HG02943 (cell line): ENCODE measurements around the gene MTSS2.
"Not testable (repeated sequence)": the region's sequence is repeated elsewhere in the genome, so short reads cannot be mapped to it uniquely, and the experiment has no call there.

Experiments
- ATAC-seq: cut with Tn5 transposase; IDR thresholded peaks from one replicate; pipeline ENCODE4 v1.9.1; 2021; ENCODE audit warnings: mild to moderate bottlenecking, low read depth, moderate library complexity; ENCODE audit not compliant: unreplicated experiment

Gene MTSS2

GRCh38 chr16:70676675-70677498 lies 9.0 kb downstream of the MTSS2 start:
- ATAC-seq: no peak

- ATAC-seq: no peak
Measured at GRCh38 chr16:70675851-70676513, 9.9 kb downstream of the MTSS2 start.

GRCh38 chr16:70674221-70675014 lies 11.4 kb downstream of the MTSS2 start:
- no peak for ATAC-seq

GRCh38 chr16:70670938-70671337 lies 14.9 kb downstream of the MTSS2 start:
- not testable (repeated sequence) for ATAC-seq

- ATAC-seq: no peak
Measured at GRCh38 chr16:70670175-70670574, 15.7 kb downstream of the MTSS2 start.

GRCh38 chr16:70665806-70666735 lies 19.8 kb downstream of the MTSS2 start:
- ATAC-seq: no peak

GRCh38 chr16:70665113-70665694 lies 20.6 kb downstream of the MTSS2 start:
- ATAC-seq: no peak

GRCh38 chr16:70664325-70665112 lies 21.3 kb downstream of the MTSS2 start:
- ATAC-seq: no peak

GRCh38 chr16:70663524-70664324 lies 22.1 kb downstream of the MTSS2 start:
- no peak for ATAC-seq

GRCh38 chr16:70662991-70663523 lies 22.8 kb downstream of the MTSS2 start:
- no peak for ATAC-seq

GRCh38 chr16:70661918-70662641 lies 23.8 kb downstream of the MTSS2 start:
- no peak for ATAC-seq

- ATAC-seq: no peak
Measured at GRCh38 chr16:70661534-70661917, 24.3 kb downstream of the MTSS2 start.

GRCh38 chr16:70660672-70661350 lies 25.0 kb downstream of the MTSS2 start:
- no peak for ATAC-seq

GRCh38 chr16:70659953-70660671 lies 25.7 kb downstream of the MTSS2 start:
- no peak for ATAC-seq

GRCh38 chr16:70659546-70659945 lies 26.3 kb downstream of the MTSS2 start:
- ATAC-seq: no peak

GRCh38 chr16:70658921-70659320 lies 26.9 kb downstream of the MTSS2 start:
- no peak for ATAC-seq
